ENCODE data around the gene CFAP97D1. TPM values are rescaled to one million over a fixed set of nuclear protein-coding genes. Genes with fewer than 3 reads are reported as not detected.

The CFAP97D1 gene
- total and polyA plus RNA-seq, 10 of the 15 experiments (the other 5 are each of a cell fraction or from before 2014, with no cell fraction given) = 0.13 TPM; not detected in 9

- no peak for TF ChIP-seq SUPT20H (IDR thresholded peaks at IDR 0.05; ENCODE audit: borderline replicate concordance, control insufficient read depth, low read depth, low read length)
- no peak for TF ChIP-seq REST (IDR thresholded peaks at IDR 0.05; ENCODE audit: low read depth, low read length)
- TF ChIP-seq SREBF2 (IDR thresholded peaks at IDR 0.05; ENCODE audit: low read length) = no peak
- TF ChIP-seq HDAC2 (IDR thresholded peaks at IDR 0.05) = no peak
- no peak for TF ChIP-seq PAX5 (IDR thresholded peaks at IDR 0.05; ENCODE audit: borderline replicate concordance, low read depth, low read length)
These were observed 5.7 kb upstream of the CFAP97D1 start (continued) for GRCh38 chr17:43774304-43775250.

Measured in GM12878 (cell line).